PC-3 (cell line): ENCODE results near the gene LMTK3. TPM values are rescaled to one million over a fixed set of nuclear protein-coding genes. Genes with fewer than 3 reads are reported as not detected.

Source experiments
- ATAC-seq: fragments of 200-7000 bp; cut with Tn5 transposase; 2 replicates; pipeline ENCODE4 v1.9.1; 2020; ENCODE audit warnings: mild to moderate bottlenecking, moderate library complexity
- BruUV-seq: library from RNA; stranded (reverse); fragments of 400-500 nt; replicated peaks from 2 replicates; lab custom pipeline; 2021; lab: Mats Ljungman, UMichigan
- CTCF ChIA-PET: fragments of 300-600 bp; sonication (Branson Sonifier 250); formaldehyde crosslinking; loops from one replicate; lab custom pipeline; 2022; ENCODE audit warnings: antibody characterized with exemption; lab: Charles Lee
- POLR2A ChIA-PET: fragments of 300-600 bp; sonication (Branson Sonifier 250); formaldehyde crosslinking; loops from one replicate; lab custom pipeline; 2022; ENCODE audit warnings: antibody characterized with exemption; ENCODE audit not compliant: unreplicated experiment; lab: Charles Lee
- DNase-seq: peaks from one replicate; pipeline ENCODE4 v3.0.0-alpha.2; 2015
- H2AFZ ChIP-seq: fragments of 300-600 bp; sonication (generic); 2 replicates; pipeline ENCODE4 v1.6.0; 2016; ENCODE audit warnings: antibody characterized with exemption, low read length
- H3F3A ChIP-seq: fragments of 300-600 bp; sonication (generic); one replicate; pipeline ENCODE4 v1.6.0; 2017; ENCODE audit warnings: antibody characterized with exemption, low read length, control low read depth, mild to moderate bottlenecking; ENCODE audit not compliant: unreplicated experiment
- H3K27ac ChIP-seq: fragments of 300-600 bp; sonication (generic); 2 replicates; pipeline ENCODE4 v1.5.1; 2016; ENCODE audit warnings: mild to moderate bottlenecking, low read length
- H3K27me3 ChIP-seq: fragments of 300-600 bp; sonication (generic); 2 replicates; pipeline ENCODE4 v1.6.1; 2016; ENCODE audit warnings: low read length, mixed read lengths
- H3K36me3 ChIP-seq: fragments of 300-600 bp; sonication (generic); 2 replicates; pipeline ENCODE4 v1.6.1; 2016; ENCODE audit warnings: low read depth, mixed run types, low read length, mixed read lengths
- H3K4me1 ChIP-seq: fragments of 300-600 bp; sonication (generic); 2 replicates; pipeline ENCODE4 v1.5.1; 2016; ENCODE audit warnings: low read length; ENCODE audit not compliant: insufficient read depth
- H3K4me2 ChIP-seq: fragments of 300-600 bp; sonication (generic); 2 replicates; pipeline ENCODE4 v1.6.0; 2016; ENCODE audit warnings: low read length
- H3K4me3 ChIP-seq: fragments of 300-600 bp; sonication (generic); 2 replicates; pipeline ENCODE4 v1.5.1; 2016; ENCODE audit warnings: mild to moderate bottlenecking, low read length, mixed read lengths
- H3K79me2 ChIP-seq: fragments of 300-600 bp; sonication (generic); 2 replicates; pipeline ENCODE4 v1.6.1; 2017; ENCODE audit warnings: low read length, mixed read lengths
- H3K9ac ChIP-seq: fragments of 300-600 bp; sonication (generic); 2 replicates; pipeline ENCODE4 v1.6.0; 2016; ENCODE audit warnings: mild to moderate bottlenecking, low read length
- H3K9me2 ChIP-seq: fragments of 300-600 bp; sonication (generic); replicated peaks from 2 replicates; pipeline ENCODE4 v1.6.1; 2016; ENCODE audit warnings: mixed run types, low read length, mixed read lengths
- H3K9me3 ChIP-seq: fragments of 300-600 bp; sonication (generic); 2 replicates; pipeline ENCODE4 v1.6.1; 2016; ENCODE audit warnings: low read length, mixed read lengths
- H4K20me1 ChIP-seq: fragments of 300-600 bp; sonication (generic); 2 replicates; pipeline ENCODE4 v1.6.1; 2016; ENCODE audit warnings: low read length, mixed read lengths
- EZH2 ChIP-seq: fragments of 300-600 bp; sonication (generic); IDR thresholded peaks from one replicate; pipeline ENCODE4 v1.6.1; 2017; ENCODE audit warnings: antibody characterized with exemption, mild to moderate bottlenecking, low read length; ENCODE audit not compliant: unreplicated experiment
- EZH2phosphoT487 ChIP-seq: fragments of 300-600 bp; sonication (generic); IDR thresholded peaks from 2 replicates; pipeline ENCODE4 v1.6.1; 2018; ENCODE audit warnings: mild to moderate bottlenecking, antibody characterized with exemption, low read length, borderline replicate concordance
- intact Hi-C: fragments of 100-400 bp; cut with micrococcal nuclease; formaldehyde crosslinking; loops from 2 replicates; pipeline ENCODE4 v1.9.0; 2023
- total RNA-seq: library from RNA; depleted of rRNA; stranded (reverse); fragments of >200 nt; gene quantifications from 2 replicates; pipeline ENCODE4 v1.2.3, GENCODE V29; 2014
- TF ChIP-seq, protein P1 (sequence below): fragments of 300-600 bp; sonication (generic); conservative IDR thresholded peaks from 2 replicates; pipeline ENCODE4 v1.5.1; 2017; ENCODE audit warnings: antibody characterized with exemption, low read depth, mild to moderate bottlenecking, low read length

The LMTK3 gene
- total RNA-seq, 1 experiment from 2014 or later = 4.8 TPM

DNA sequence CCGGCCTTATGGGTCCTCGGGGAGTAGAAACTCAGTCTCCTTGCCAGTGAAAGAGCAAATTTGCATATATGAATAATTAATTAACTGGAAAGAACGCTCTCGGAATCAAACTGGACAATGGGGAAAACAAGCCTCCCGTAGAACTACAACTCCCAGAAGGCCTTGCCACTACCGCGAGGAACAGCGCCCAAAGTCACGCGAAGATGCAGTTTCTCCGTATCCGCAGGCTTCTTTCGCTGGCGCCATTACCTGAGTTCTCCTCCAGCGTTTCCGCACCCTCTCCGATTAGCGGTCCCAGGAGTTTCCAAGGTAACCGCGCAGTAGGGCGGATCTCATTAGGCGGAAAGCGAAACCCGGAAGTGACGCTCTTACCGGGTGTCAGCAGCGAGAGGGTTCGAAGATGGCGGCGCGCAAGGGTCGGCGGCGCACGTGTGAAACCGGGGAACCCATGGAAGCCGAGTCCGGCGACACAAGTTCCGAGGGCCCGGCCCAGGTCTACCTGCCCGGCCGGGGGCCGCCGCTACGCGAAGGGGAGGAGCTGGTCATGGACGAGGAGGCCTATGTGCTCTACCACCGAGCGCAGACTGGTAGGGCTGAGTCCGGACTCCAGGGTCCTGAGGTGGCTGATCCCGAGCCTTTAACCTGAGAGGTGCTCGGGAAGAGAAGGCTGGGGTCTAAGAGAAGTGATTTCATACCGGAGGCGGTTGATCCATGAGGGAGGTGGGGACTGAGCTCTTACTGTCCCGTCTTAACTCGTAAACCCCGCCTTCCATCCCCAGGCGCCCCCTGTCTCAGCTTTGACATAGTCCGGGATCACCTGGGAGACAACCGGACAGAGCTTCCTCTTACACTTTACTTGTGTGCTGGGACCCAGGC, 65.8 kb downstream of the LMTK3 start, which contains the start of gene GRWD1:
GRWD1 (plus strand) TSS at position 378 of the 876 bp plus-strand sequence; CDS start at position 401, 23 bp downstream.
- TF ChIP-seq, protein P1, sequence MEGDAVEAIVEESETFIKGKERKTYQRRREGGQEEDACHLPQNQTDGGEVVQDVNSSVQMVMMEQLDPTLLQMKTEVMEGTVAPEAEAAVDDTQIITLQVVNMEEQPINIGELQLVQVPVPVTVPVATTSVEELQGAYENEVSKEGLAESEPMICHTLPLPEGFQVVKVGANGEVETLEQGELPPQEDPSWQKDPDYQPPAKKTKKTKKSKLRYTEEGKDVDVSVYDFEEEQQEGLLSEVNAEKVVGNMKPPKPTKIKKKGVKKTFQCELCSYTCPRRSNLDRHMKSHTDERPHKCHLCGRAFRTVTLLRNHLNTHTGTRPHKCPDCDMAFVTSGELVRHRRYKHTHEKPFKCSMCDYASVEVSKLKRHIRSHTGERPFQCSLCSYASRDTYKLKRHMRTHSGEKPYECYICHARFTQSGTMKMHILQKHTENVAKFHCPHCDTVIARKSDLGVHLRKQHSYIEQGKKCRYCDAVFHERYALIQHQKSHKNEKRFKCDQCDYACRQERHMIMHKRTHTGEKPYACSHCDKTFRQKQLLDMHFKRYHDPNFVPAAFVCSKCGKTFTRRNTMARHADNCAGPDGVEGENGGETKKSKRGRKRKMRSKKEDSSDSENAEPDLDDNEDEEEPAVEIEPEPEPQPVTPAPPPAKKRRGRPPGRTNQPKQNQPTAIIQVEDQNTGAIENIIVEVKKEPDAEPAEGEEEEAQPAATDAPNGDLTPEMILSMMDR = peak; percentile 22; the same call in 1 of the 2 replicates
- TF ChIP-seq EZH2phosphoT487 = no peak
- H2AFZ ChIP-seq = peak within 1 kb of the TSS; percentile 83
- no peaks in the 10 kb centered on the region for H3K9me2 ChIP-seq
- no peaks in the 10 kb centered on the region for H4K20me1 ChIP-seq
- no peaks in the 10 kb centered on the region for H3F3A ChIP-seq
- POLR2A ChIA-PET = no interaction called here
- peak within 1 kb of the TSS; percentile 87 for H3K4me3 ChIP-seq
- H3K79me2 ChIP-seq = peaks cover 30% of the 10 kb centered on the region
- CTCF ChIA-PET = interaction anchor here (1.5 kb wide), 1 partner anchor 138 kb away, joined by 6 read pairs; no protein-coding TSS in a partner anchor
- peak; percentile 89 for ATAC-seq
- peak; percentile 94 for DNase-seq
- peak within 1 kb of the TSS; percentile 97 for H3K9ac ChIP-seq
- no peaks in the 10 kb centered on the region for H3K9me3 ChIP-seq
- TSS peak; percentile 74 for BruUV-seq
- H3K4me1 ChIP-seq = peaks cover 18% of the 10 kb centered on the region
- peak within 1 kb of the TSS; percentile 99 for H3K4me2 ChIP-seq
- peak within 1 kb of the TSS; percentile 73 for H3K27ac ChIP-seq
- H3K36me3 ChIP-seq = peaks cover 25% of the 10 kb centered on the region
- intact Hi-C loops = loop anchor here (5.0 kb wide), 1 partner anchor 54 kb away; the partner anchor contains the start of genes GRIN2D and KDELR1
- H3K27me3 ChIP-seq = no peaks in the 10 kb centered on the region

DNA sequence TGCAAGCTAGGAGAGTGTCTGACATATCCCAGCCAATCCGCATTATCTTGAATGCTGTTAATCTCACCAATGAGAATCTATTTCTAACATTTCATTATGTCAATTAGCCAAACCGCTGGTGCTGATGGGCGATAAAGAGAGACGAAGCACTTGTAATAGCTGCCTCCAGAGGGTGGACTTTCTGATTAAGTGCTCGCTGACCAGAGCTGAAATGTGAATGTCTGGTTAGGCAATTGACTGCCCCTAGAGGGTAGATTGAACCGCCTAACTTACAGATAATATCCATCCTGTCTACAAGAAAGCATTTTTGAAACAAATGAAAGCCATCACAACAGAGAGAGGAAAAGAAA, 66.4 kb downstream of the LMTK3 start:
- ATAC-seq (peak; percentile 81), DNase-seq (peak; percentile 61)
- ChIA-PET CTCF (interaction anchor here (1.5 kb wide), 1 partner anchor 139 kb away, joined by 6 read pairs; no protein-coding TSS in a partner anchor), POLR2A (no interaction called here)
- Histone ChIP-seq H4K20me1 (no peaks in the 10 kb centered on the region), H3K4me3 (peak overlapping the region; percentile 87), H3K9ac (peak overlapping the region; percentile 97), H3F3A (no peaks in the 10 kb centered on the region), H3K4me2 (peak overlapping the region; percentile 99), H3K79me2 (peaks cover 30% of the 10 kb centered on the region), H3K9me3 (no peaks in the 10 kb centered on the region), H2AFZ (peak overlapping the region; percentile 83), H3K4me1 (peaks cover 18% of the 10 kb centered on the region), H3K36me3 (peaks cover 19% of the 10 kb centered on the region), H3K27ac (no peak overlapping the region), H3K27me3 (no peaks in the 10 kb centered on the region), H3K9me2 (no peaks in the 10 kb centered on the region)
- intact Hi-C loops = loop anchor here (5.0 kb wide), 1 partner anchor 53 kb away; the partner anchor contains the start of genes GRIN2D and KDELR1
- TSS peak; percentile 78 for BruUV-seq
- TF ChIP-seq EZH2 = no peak
- TF ChIP-seq, protein P1 = peak; percentile 58

DNA sequence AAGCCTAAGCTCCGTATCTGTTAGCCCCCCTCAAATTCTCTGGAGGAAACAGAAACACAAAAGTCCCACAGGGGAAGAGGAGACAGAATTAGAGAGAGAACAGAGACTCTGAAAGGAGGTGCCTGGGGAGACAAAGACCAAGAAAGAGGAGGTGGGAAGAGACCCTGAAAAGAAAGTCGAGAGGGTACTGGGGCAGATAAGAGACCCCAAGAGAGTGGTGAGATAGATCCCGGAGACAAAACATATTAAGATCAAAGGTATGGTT, 66.8 kb downstream of the LMTK3 start:
- Histone ChIP-seq H3K9me3 (no peaks in the 10 kb centered on the region), H3K79me2 (peaks cover 30% of the 10 kb centered on the region), H3K27me3 (no peaks in the 10 kb centered on the region), H4K20me1 (no peaks in the 10 kb centered on the region), H3K9ac (peak overlapping the region; percentile 97; the same call in 1 of the 2 replicates), H3K9me2 (no peaks in the 10 kb centered on the region), H3K4me3 (peak overlapping the region; percentile 87), H2AFZ (peak overlapping the region; percentile 83), H3F3A (no peaks in the 10 kb centered on the region), H3K36me3 (peaks cover 17% of the 10 kb centered on the region), H3K4me1 (peaks cover 18% of the 10 kb centered on the region), H3K4me2 (peak overlapping the region; percentile 99), H3K27ac (no peak overlapping the region)
- POLR2A ChIA-PET = no interaction called here
- CTCF ChIA-PET = interaction anchor here (1.5 kb wide), 1 partner anchor 139 kb away, joined by 6 read pairs; no protein-coding TSS in a partner anchor
- no peak for DNase-seq
- no peak for TF ChIP-seq EZH2
- TF ChIP-seq, protein P1 = no peak
- BruUV-seq = no TSS peak
- intact Hi-C loops = loop anchor here (5.0 kb wide), 1 partner anchor 53 kb away; the partner anchor contains the start of genes GRIN2D and KDELR1
- ATAC-seq = no peak
